GM21619 (cell line): ENCODE results near the gene LTBP3.
A peak's percentile ranks its signal among the peaks of the same experiment; 100 is the strongest.

ENCODE experiments used
- ATAC-seq: cut with Tn5 transposase; IDR thresholded peaks from one replicate; pipeline ENCODE4 v1.9.1; 2021; ENCODE audit not compliant: unreplicated experiment

LTBP3 gene

GRCh38 chr11:65498727-65498976 lies 59.5 kb downstream of the LTBP3 start:
- no peak for ATAC-seq

GRCh38 chr11:65498042-65498726 lies 60.0 kb downstream of the LTBP3 start:
- no peak for ATAC-seq

- peak; percentile 49 for ATAC-seq
Measured at GRCh38 chr11:65497141-65498041, 60.8 kb downstream of the LTBP3 start.

GRCh38 chr11:65496304-65497140 lies 61.6 kb downstream of the LTBP3 start:
- ATAC-seq, result peak; percentile 2

GRCh38 chr11:65493367-65494176 lies 64.6 kb downstream of the LTBP3 start:
- no peak for ATAC-seq

GRCh38 chr11:65492637-65493366 lies 65.4 kb downstream of the LTBP3 start:
- ATAC-seq, result no peak

- no peak for ATAC-seq
Measured at GRCh38 chr11:65492387-65492636, 65.8 kb downstream of the LTBP3 start.

GRCh38 chr11:65491614-65492386 lies 66.4 kb downstream of the LTBP3 start:
- ATAC-seq, result no peak

GRCh38 chr11:65491163-65491465 lies 67.0 kb downstream of the LTBP3 start:
- no peak for ATAC-seq

GRCh38 chr11:65489706-65490320 lies 68.3 kb downstream of the LTBP3 start:
- no peak for ATAC-seq

GRCh38 chr11:65489035-65489705 lies 69.0 kb downstream of the LTBP3 start:
- no peak for ATAC-seq
